Fibroblast of lung (primary cell): Measurements from ENCODE around the gene CDH24. TPM values are rescaled to one million over a fixed set of nuclear protein-coding genes. Genes with fewer than 3 reads are reported as not detected.
A peak's percentile ranks its signal among the peaks of the same experiment; 100 is the strongest.

Experiments used
- DNase-seq, 2 donors: peaks; one replicate each; pipeline versions ENCODE4 v3.0.0 to v3.0.0-alpha.2; 2010; ENCODE audit warnings: low read depth in 2 of 2
- H2AFZ ChIP-seq: 2 replicates; pipeline ENCODE4 v1.5.1; 2012; ENCODE audit warnings: low read length, control low read depth, inconsistent platforms
- H3K27ac ChIP-seq: 2 replicates; pipeline ENCODE4 v1.5.1; 2011; ENCODE audit warnings: low read length, control low read depth; ENCODE audit not compliant: insufficient read depth
- H3K27me3 ChIP-seq: 2 replicates; pipeline ENCODE4 v1.5.1; 2011; ENCODE audit warnings: mild to moderate bottlenecking, low read length; ENCODE audit not compliant: control insufficient read depth, insufficient read depth
- H3K36me3 ChIP-seq: 2 replicates; pipeline ENCODE4 v1.5.1; 2011; ENCODE audit warnings: low read length; ENCODE audit not compliant: control insufficient read depth, insufficient read depth
- H3K4me1 ChIP-seq: 2 replicates; pipeline ENCODE4 v1.5.1; 2011; ENCODE audit warnings: low read length; ENCODE audit not compliant: control insufficient read depth, insufficient read depth; ENCODE audit errors: extremely low read depth
- H3K4me2 ChIP-seq: 2 replicates; pipeline ENCODE4 v1.5.1; 2011; ENCODE audit warnings: low read length, control low read depth; ENCODE audit not compliant: insufficient read depth; ENCODE audit errors: extremely low read depth
- H3K4me3 ChIP-seq, 4 experiments: fragments of 200-600 bp in 1 of 4; sonication (generic) in 1 of 4; replicated peaks in 1 of 4; 2 replicates each; pipeline ENCODE4 v1.5.1; 2011 to 2016; ENCODE audit warnings: low read length in 4 of 4, low read depth in 3 of 4, mild to moderate bottlenecking in 3 of 4, control low read depth in 2 of 4, inconsistent platforms in 1 of 4, mixed read lengths in 1 of 4; ENCODE audit not compliant: insufficient read depth in 1 of 4; ENCODE audit errors: control extremely low read depth in 1 of 4
- H3K79me2 ChIP-seq: 2 replicates; pipeline ENCODE4 v1.5.1; 2012; ENCODE audit warnings: mild to moderate bottlenecking, low read length, inconsistent platforms; ENCODE audit not compliant: control insufficient read depth, insufficient read depth
- H3K9ac ChIP-seq: 2 replicates; pipeline ENCODE4 v1.5.1; 2011; ENCODE audit warnings: mild to moderate bottlenecking, low read length, control low read depth; ENCODE audit not compliant: insufficient read depth
- H3K9me3 ChIP-seq: 2 replicates; pipeline ENCODE4 v1.5.1; 2012; ENCODE audit warnings: low read depth, low read length; ENCODE audit not compliant: control insufficient read depth, insufficient read depth
- H4K20me1 ChIP-seq: 2 replicates; pipeline ENCODE4 v1.5.1; 2011; ENCODE audit warnings: low read length; ENCODE audit not compliant: control insufficient read depth, insufficient read depth; ENCODE audit errors: extremely low read depth
- CTCF ChIP-seq, 2 donors: IDR thresholded peaks in 1 of 2; conservative IDR thresholded peaks in 1 of 2; 1 replicate in 1 of 2; 2 replicates in 1 of 2; pipeline ENCODE4 v1.5.1; 2011 to 2012; ENCODE audit warnings: low read length in 2 of 2, control low read depth in 1 of 2, inconsistent platforms in 1 of 2, low read depth in 1 of 2, mild to moderate bottlenecking in 1 of 2
- EZH2 ChIP-seq: IDR thresholded peaks from 2 replicates; pipeline ENCODE4 v1.5.1; 2012; ENCODE audit warnings: low read length, control low read depth, mild to moderate bottlenecking; ENCODE audit errors: missing control alignments
- polyA plus RNA-seq, 2 donors: library from polyadenylated mRNA; depleted of rRNA in 1 of 2; stranded (reverse) in 1 of 2; unstranded in 1 of 2; fragments of >200 nt; gene quantifications; 2 replicates each; pipeline ENCODE4 v1.2.1, GENCODE V29; 2011 to 2012; ENCODE audit warnings: missing spikeins in 1 of 2
- total RNA-seq: library from RNA; depleted of rRNA; stranded (reverse); fragments of >200 nt; gene quantifications from 2 replicates; pipeline ENCODE4 v1.2.1, GENCODE V29; 2014

Gene CDH24
- total and polyA plus RNA-seq, 2 donors (not counting 1 experiment from before 2014, with no cell fraction given) = 5.0 to 5.6 TPM

DNA sequence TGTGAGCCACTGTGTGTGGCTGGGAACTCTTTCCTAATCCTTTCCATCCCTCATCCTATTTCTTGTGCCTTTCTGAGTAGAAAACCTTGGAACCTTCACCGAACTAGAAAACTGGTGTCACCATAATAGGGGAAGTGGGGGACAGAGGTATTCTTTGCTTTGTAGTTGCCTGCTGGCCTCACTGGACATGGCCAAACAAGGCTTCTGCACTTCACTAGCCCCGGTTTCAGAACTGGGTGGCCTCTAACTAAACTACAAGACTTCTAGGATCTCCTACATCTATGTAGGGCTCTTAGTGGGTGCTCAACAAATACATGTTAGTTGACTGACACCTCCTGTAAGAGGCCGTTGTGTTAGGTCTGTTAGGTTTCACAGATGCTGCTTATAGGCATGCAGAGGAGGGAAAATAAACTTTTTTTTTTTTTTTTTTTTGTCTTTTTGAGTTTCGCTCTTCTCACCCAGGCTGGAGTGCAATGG is 48.1 kb upstream of the CDH24 start:
- no peaks in the 10 kb centered on the region for H3K27me3 ChIP-seq
- H3K4me1 ChIP-seq = no peaks in the 10 kb centered on the region
- no peaks in the 10 kb centered on the region for H3K79me2 ChIP-seq
- no peaks in the 10 kb centered on the region for H4K20me1 ChIP-seq
- no peak overlapping the region for H3K9ac ChIP-seq
- no peaks in the 10 kb centered on the region for H3K36me3 ChIP-seq
- DNase-seq = no peak
- no peaks in the 10 kb centered on the region for H3K9me3 ChIP-seq
- TF ChIP-seq CTCF (conservative IDR thresholded peaks at IDR 0.05 in 1 of 2, IDR thresholded peaks at IDR 0.05 in 1 of 2; ENCODE audit: low read depth in 1 of 2, low read length in 2 of 2) = no peak
- TF ChIP-seq EZH2 = no peak
- no peak overlapping the region for H3K4me2 ChIP-seq
- H3K27ac ChIP-seq = no peak overlapping the region
- no peak overlapping the region for H3K4me3 ChIP-seq
- H2AFZ ChIP-seq = no peak overlapping the region

- no peaks in the 10 kb centered on the region for H4K20me1 ChIP-seq
- H3K79me2 ChIP-seq = no peaks in the 10 kb centered on the region
- peak in 1 of 2 donors; percentile 45 for DNase-seq
- H3K4me1 ChIP-seq = no peaks in the 10 kb centered on the region
- H3K9me3 ChIP-seq = no peaks in the 10 kb centered on the region
- peak within 1 kb of the TSS; percentile 9 for H2AFZ ChIP-seq
- no peak for TF ChIP-seq EZH2
- TF ChIP-seq CTCF (conservative IDR thresholded peaks at IDR 0.05 in 1 of 2, IDR thresholded peaks at IDR 0.05 in 1 of 2; ENCODE audit: low read depth in 1 of 2, low read length in 2 of 2) = no peak
- no peaks in the 10 kb centered on the region for H3K36me3 ChIP-seq
- H3K9ac ChIP-seq = no peak within 1 kb of the TSS
- peak within 1 kb of the TSS; percentile 21 for H3K4me2 ChIP-seq
- no peak within 1 kb of the TSS for H3K4me3 ChIP-seq
- no peak within 1 kb of the TSS for H3K27ac ChIP-seq
- no peaks in the 10 kb centered on the region for H3K27me3 ChIP-seq
Measured at GRCh38 chr14:23104591-23105347, 47.4 kb upstream of the CDH24 start, which contains the start of gene CIROP. CIROP (minus strand) TSS chr14:23104989; CDS start chr14:23104920, 69 bp downstream.

- TF ChIP-seq CTCF (conservative IDR thresholded peaks at IDR 0.05 in 1 of 2, IDR thresholded peaks at IDR 0.05 in 1 of 2; ENCODE audit: low read depth in 1 of 2, low read length in 2 of 2) = no peak
- TF ChIP-seq EZH2 = no peak
- Histone ChIP-seq H2AFZ (no peak overlapping the region), H3K4me3 (no peak overlapping the region), H4K20me1 (no peaks in the 10 kb centered on the region), H3K9me3 (no peaks in the 10 kb centered on the region), H3K4me1 (no peaks in the 10 kb centered on the region), H3K27me3 (no peaks in the 10 kb centered on the region), H3K27ac (no peak overlapping the region), H3K9ac (no peak overlapping the region), H3K4me2 (no peak overlapping the region), H3K79me2 (peaks cover 2% of the 10 kb centered on the region), H3K36me3 (peaks cover 2% of the 10 kb centered on the region)
- DNase-seq = no peak
Measured at GRCh38 chr14:23104070-23104590, 46.8 kb upstream of the CDH24 start.
